ENCODE measurements around the gene SIM1.

SIM1 gene

DNA sequence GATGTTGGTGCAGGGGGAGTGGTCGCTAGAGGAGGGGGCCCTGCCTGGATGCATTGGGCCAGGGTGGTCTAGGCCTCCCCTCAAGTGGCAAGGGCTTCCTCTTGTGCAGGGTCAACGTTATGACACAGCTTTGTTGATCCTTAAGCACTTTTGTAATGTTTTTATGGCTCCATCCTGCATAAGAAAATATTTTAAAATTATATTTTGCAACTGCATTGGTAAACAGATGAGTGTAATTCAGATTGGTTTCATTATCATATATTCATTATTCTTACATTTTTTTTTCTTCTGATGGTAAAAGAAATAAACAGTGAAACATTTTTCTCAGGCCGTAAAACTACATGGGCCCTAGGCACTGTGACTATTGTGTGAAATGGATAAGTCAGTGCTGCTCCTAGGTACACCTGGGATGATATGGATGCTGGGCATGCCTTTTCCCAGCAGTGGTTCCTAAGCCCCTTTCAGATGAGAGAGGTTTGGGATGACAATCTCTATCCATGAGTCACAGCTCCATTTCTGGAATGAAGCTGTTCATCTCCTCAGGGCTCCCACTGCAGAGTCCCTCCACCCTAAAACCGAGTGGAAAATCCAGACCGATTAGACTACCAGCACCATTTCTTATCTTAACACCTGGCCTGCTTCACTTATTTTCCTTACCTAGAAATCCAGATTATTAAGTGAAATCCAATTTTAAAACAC, 5.8 kb upstream of the SIM1 start:
- DNase-seq (ENCODE audit: low spot score), result no peak

DNA sequence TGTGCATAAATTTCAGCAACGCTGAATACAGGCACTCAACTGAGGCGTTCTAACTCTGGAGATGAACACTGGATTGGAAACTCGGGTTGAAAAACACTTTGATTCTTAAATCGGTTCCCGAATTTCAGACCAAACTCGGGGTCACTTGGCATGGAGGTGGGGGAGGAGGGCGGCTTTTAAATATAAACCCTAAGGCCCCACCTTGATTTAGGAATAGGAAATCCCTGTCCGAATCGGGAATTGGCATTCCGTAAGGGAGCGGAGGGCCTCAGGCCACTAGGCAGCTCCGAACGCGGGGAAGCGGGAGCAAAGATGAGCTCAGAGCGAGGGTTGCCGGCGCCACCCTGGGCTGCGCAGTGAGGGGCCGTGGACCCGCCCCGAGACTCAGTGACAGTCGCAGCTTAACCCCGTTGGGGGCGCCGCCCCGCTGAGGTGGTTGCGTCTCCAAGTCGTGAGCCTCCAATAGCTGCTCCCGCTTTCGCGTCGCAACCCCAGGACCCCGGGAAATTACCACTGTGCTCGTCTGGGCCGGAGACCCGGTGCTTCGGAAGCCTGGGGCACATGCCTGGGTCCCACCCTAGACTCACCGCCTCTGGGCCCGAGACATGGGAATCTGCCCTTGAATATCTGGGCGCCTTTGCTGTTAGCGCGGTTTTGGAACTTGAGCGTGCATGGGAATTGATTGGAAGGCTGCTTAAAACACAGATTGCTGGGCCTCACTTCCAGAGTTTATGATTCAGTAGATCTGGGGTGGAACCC, 4.6 kb upstream of the SIM1 start:
- DNase-seq (ENCODE audit: low spot score), result no peak

DNA sequence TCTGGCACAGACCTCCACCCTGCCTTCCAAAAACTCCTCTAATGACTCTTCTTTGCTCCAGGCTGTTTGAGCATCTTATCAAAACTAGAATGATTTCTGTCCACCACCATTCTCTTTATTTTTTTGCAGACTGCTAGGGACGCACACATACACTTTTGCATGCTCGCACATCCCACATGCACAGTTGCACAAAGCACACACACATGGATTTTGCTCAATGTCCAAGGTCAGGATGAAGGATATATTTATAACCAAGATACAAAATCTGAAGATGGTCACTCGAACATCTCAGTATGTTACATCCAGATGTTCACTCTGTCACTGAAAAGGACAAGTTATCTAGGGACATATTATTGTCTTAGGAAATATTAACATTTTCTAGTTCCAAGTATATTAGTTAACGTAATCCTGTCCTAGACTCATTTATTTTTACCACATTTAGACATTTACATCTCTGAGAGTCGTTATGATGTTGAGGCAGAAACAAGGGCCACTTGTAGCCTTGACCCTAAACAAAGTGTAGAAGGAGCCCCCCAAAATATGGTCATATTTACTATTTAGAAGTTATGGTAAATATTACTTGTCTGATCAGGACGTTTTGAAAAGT, 3.4 kb upstream of the SIM1 start:
- no peak for DNase-seq (ENCODE audit: low spot score)

DNA sequence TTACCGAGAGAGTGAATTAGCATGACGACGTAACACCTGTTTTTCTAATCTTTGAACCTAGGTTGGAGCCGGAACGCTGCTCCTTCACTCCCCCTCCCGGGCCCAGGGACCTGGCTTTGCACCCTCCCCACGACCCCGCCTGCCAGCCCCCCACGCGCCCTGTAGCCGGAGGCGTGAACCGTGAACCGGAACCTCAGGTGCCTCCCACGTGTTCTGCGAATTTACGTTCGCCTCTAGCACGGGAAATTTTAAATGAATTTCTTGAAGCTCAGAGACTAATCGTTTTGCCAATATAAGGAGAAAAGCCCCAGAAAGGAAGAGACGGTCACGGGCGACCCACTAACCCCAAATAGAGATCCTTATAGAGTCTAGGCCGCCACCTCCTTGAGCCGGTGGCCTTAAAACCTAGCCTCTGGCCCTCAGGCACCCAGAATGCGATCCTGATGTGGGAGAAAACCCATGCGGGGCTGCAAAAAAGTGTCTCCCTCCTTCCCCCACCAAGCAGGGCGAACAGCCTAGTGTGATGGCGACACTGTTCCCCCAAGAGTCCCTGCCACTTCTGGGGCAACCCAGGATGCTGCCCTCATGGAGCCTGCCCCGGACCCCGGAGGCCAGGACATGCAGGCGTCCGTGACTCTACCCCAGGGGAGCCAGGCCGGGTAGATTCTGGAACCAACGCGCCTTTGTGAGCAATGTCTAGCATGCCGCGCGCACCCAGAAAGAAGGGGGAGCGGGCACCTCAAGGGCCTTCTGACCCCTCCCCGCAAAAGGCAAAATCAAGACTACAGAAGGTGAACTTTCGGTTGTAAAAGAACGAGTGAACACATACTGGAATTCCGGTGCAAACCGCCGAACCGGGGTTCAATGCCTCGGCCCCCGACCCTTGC, 2.7 kb upstream of the SIM1 start:
- DNase-seq (ENCODE audit: low spot score), result no peak

DNA sequence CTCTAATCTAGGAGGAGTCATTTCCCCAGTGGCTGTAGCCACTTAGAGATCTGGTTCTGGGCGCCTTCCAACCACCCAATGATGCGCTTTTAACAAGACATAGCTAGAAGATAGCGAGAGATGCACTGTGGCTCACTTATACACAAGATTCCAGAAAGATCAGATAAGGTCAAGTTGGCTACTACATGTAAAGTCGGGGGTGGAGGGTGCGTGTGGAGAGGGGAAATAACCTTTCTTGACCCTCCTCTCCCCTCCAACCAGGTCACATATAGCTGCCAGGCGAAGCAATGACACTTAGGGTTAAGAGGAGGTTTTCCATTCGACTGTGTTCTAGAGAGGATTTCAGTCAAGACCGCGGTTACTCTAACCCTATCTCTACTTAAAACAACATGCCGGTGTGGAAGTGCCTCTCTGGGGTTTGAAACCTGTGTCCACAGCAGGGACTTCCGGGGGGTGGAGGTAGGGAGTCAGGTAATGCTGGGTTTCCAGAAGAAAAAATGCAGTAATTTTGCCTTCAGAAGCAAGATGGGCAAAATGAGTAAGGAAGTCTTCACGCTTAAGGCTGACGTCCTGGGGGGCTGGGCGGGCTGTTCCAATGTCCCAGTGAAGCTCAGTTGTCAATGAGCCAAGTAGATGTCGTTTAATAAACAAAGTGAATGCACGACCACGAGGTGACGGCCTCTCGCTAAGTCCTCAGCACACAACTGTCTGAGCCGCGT, 1.8 kb upstream of the SIM1 start:
- no peak for DNase-seq (ENCODE audit: low spot score)

DNA sequence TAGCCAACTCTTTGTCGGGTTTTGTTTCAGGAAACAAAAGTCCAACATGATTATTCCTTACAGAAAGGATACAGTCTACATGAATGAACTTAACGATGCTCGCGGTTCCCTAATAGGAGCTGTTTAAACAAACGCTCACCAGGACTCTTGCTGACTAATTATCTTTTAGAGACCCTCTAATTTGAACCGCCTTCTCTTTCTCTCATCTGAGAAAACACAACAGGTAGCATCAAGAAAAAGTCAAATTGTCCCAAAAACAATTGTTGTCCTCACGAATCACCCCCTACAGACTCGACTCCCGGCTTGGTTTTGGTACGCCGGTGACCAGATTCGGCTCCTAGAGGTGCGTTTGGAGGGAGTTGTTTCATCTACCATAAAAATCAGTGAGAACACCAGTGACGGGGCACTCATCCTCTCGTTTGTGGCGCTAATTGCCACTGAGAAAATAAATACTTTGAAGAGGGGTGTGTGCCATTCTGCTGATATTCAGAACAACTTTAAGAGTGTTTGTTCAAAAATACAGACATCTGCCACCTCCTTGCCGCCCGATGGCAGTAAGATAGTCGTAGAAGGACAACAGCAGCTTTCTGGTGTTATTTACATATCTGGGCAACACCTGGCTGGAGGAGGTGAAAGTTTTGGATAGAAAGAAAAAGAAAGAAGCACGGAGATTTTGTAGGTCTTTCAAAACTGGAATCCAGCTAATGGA, 1.1 kb upstream of the SIM1 start:
- DNase-seq (ENCODE audit: low spot score), result no peak

DNA sequence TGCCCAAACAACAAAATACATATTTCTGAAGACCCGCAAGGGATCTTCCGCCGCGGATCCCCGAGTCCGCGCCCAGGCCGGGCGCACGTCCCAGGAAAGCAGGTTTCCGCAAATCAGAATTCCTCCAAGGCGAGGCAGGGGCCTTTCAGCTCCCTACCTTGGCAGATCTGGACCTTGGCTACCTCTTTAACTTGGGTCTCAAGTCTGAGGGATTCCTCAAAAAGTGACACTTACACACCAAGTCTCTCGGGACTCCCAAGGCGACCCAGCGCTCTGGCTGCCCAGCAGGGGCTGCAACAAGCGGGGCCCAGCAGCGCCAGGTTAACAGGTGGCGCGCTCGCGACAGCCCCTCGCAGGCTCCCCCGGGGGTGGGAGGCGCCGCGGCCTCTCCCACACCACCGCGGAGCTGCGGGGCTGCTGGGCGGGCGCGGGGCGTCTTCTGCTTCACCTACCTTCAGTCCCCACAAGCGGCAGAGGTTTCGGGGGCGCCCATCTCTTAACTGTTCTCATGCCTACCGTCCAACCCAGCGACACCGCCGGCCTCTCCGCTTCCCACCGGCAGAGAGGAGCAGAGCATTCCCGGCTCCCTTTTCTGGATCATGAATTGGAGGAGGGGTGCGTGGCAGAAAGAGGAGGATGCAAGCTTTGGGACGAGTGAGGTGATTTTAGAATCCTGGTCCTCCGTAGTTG, 414 bp downstream of the SIM1 start:
- no peak for DNase-seq (ENCODE audit: low spot score)

DNA sequence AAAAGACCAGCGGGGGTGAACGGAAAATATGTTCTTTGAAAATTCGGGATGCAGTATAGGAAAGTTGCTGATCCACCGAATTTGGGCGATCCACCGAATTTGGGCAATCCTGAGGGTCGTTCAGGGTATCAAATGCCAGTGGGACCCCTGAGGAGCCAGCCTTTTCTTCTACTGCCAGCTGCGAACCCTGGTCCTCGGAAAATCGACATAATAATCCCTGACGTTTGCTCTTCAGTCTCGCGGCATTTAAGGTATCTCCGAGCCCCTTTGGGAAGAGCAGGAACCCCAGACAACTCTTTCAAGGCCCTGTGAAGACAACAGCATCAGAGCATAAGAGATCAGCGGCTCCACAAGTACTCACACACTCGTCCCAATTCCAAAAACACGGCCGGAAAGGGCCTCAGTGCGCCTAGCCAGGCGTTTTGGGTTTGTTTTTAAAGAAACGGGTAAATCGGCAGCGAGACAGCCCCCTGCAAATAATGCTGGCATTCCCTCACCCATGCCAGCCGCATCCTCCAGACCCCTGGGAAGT, 1.0 kb downstream of the SIM1 start:
- DNase-seq (ENCODE audit: low spot score), result no peak

DNA sequence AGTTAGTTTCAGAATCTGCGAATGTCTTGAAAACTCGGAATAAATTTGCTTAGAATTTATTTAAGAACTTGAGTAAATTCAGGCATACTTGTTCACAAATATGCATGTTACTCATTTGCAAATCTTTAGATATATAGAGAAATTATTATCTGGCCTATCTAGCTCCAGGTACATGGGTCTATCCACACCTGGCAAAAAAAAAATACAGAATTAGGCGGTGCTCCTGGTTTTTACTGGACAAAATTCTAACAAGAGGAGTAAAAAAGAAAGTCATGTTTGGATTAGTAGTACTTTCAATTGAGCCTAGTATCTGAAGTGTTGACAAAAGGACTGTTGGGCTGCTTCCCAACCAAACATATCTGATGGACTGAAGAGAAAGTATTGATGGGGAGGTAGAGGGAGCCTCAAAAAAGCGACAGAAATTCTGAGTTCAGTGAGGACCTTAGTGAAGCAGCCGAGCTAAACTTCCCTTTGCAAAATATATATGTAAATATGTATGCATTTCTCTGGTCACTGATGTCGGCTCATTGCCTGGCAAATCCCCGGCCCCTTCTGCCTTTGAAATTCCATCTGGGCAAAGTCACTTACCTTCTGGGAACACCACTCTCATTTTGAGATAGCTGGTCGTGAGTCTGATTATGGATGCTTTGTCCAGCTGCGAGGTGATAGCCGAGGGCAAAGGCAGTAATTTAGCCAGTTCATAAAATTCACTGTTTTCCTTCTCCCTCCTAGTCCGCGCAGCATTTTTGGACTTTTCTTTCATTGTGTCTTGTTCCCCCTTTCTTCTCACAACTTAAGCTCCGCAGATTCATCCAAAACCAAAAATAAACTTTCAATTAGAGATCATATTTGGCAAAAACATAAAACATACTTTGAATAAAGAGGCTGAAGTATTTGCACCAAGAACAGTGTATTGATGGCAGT, 1.8 kb downstream of the SIM1 start:
- no peak for DNase-seq (ENCODE audit: low spot score)

DNA sequence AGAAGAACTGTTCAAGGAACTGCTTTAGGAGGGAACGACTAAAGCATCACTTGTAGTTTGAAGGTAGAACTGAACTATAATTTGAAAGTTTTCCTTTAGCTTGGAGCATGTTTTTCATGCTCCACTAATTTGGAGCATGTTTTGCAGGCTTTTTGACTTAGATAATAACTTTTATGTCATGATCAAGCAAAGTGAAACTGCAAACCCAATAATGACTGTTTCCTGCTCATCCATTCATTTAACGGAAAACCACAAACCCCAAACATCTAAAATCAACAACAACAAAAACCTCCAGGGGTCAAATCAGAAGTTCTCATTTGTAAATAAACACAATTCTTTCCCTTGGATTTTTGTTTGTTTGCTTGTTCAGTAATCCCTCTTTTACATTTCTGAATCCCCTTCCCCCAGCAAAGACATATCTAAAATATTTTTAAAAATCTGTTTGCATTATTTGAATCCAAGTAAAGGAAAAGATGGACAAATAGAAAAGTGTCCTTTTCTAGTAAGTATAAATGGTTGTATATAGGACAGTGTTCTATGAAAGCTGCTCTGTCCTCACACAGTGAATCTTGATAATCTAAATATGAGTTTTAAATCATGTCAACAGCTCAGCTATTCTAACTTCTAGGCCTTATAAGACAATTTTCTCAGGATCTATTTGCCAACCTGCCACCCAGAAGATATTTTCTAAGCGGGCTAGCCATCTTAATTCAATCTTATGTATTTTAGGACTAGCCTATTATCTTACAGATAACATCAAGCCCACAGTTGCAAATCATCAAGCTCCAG, 2.6 kb downstream of the SIM1 start:
- DNase-seq (ENCODE audit: low spot score), result no peak

DNA sequence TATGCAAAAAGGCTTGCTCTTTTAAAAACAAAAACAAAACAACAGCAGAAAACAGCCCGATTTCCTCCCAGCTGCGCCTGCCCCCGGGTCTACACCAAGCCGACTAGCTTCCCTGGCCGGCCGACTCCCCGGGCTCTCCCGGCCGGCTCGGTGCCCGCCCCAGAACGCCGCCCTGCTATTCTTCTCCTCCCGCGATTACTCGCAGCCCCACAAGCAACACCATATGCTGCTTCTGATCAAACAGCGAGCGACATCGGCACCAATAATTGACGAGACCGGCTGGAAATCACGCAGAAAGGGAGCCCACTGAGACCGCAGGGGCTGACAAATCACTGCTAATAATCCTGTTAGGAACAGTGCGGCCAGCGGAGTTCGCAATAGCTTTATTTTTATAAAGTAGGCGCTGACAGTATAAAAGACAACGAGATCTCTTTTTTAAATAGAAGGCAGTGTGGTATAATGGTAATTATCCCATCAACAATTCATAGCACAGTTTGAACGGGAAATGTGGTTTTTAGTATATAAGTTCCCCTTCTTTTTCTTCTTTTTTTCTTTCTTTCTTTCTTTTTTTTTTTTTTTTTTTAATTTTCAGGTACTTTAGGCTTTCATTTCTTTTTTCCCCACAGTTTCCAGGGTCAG, 3.3 kb downstream of the SIM1 start:
- DNase-seq (ENCODE audit: low spot score), result no peak

DNA sequence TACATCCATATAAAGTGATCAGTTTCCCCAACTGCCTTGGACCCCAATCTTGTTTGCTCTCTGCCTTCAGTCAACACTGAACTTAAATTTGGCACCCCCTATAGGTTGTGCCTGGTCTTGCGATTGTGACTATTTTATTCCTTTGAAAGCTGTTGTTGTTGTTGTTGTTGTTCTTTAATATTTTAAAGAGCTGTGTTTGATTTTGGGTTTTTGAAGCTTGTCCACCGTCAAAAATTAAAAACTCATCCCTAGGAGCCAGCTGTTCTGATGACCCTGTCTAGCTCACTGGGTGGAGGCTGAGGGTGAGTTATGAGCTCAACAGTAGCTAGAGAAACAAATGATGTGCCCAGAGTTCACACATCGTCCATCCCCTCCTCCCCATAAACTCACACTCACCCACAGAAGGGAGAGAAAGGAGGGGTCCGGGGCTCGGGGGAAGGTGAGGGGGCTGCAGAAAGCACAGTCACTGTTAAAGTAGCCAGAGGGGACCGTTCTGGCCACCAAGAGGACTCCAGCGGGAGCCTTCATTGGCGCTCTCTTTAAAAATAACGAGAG, 4.0 kb downstream of the SIM1 start:
- no peak for DNase-seq (ENCODE audit: low spot score)

DNA sequence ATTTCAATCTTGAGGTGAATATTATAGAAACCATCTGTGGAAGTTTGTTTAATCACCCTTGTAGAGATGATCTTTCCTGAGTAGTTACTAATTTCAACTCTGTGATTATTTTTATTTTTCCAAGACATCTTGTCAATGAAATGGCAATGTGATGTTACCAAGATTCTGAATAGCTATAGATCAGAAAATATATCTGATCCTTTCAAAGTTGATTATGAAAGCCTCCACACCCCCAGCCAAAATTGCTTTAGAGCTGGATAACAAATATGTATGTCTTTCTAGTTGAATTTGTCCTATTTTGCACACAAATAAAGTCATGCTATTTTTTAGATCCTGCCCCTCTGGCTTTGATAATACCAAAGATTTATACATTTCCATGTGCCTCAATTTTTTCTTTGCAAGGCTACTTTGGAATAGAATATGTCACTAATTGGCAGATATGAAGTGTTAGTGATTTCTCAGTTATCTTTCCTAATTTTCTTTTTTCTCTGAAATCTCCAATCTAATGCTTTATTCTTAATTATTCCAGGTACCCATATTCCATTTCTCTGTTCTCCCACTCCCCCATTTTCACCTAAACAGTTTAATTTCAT, 5.0 kb downstream of the SIM1 start:
- no peak for DNase-seq (ENCODE audit: low spot score)

DNA sequence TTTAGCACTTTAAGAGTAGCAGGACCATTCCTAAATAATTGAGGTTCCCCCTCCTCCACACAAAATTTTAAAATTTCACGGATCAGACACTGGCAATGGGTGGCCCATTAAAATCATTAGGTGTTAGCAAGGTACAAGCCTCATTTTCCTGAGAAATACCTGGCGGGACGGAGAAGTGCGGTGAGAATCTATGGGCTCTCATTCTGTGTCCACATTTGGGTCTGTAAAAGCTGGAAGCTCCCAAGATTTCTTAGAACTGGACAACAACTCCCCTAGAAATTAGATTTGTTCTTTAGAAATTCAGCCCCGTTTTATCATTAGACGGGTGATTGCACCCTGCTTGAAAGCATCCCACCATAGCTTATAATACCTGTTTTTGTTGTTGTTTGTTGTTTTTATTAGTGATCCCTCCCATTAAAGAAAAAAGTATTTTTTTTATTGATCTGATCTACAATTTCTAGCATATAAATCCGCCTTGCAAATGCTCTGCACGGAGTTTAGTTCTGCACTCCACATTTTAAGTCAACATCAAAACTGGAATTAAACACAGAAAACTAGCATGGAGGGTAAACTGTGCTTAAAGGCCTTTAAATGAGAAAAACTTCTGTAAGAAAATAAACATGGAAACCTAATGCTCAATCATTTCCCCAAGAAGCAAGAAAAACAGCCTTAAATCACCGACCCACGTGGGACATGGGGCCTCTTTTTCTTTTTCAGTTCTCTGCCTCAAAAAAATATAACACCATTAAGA, 5.7 kb downstream of the SIM1 start:
- DNase-seq (ENCODE audit: low spot score), result no peak

DNA sequence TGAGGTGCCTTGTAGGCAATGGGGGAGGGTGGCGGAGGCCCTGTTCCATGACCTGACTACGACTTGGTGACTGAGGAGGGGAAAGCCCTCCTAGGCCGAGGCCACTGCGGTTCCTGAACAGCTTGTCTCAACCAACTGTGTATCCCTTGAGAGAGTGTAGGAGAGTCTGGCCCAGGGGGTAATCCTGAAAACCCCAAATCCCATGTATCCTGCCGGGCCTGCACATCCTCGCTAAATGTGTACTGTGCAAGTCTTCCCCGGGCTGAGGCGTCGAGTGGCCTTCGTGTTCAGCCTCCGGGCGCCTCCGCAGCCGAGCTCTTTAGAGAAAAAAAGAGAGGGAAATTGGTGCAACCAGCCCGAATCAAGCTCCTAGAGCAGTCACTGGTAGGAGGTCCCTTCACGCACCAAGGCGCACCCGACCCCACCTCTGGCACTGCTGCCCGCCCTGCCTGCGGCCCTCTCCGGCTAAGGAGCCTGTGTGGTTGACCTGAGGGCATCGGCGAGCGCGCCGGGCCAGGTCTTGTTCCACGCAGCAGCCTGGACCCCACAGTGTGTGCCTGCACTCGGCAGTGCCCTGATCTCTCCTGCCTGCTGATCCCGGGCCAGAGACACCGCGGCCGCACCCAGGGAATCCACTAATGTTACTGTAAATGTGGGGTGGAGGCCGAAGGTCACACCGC, 7.3 kb downstream of the SIM1 start:
- DNase-seq (ENCODE audit: low spot score), result no peak

DNA sequence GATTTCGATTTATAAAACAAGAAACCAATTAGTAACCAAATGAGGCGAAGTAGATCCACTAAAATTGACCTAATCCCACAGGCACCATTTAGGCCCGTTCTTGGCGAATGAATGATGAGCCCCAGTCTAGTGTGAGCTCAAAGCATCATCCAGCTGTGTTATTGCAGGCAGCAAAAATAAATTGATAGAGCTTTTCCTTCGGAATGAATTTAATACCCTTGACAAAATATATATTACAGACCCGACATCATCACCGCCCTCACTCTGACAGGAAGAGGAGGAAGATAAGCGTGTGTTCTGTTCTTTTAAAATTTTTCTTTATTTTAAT, 7.8 kb downstream of the SIM1 start:
- DNase-seq (ENCODE audit: low spot score), result no peak
